K562 treated with DMSO at 1 percent for 4 hours (cell line): ENCODE results near the gene DGLUCY. TPM values are rescaled to one million over a fixed set of nuclear protein-coding genes. Genes with fewer than 3 reads are reported as not detected.

Experiments used
- total RNA-seq: library from RNA; unstranded; fragments of 300-600 nt; gene quantifications from 2 replicates; pipeline ENCODE4 v1.2.3, GENCODE V29; 2022; ENCODE audit not compliant: insufficient read depth

DGLUCY gene
- total RNA-seq, result 11.6 and 14.9 TPM in 2 replicates

GRCh38 chr14:91113829-91114078, at the start of gene DGLUCY:
DGLUCY (plus strand) TSS chr14:91114073; CDS start chr14:91160295, 46,222 bp downstream.

GRCh38 chr14:91244501-91244901, 130.6 kb downstream of the DGLUCY start, which contains the start of gene GPR68:
GPR68 (minus strand) TSS chr14:91244704; CDS start chr14:91235050, 9,654 bp downstream.

Other genes starting within 250 kb of the DGLUCY start
- 3.1 and 3.7 TPM in 2 replicates for gene RPS6KA5, start 53.4 kb upstream of the DGLUCY start, total RNA-seq
- gene GPR68, start 130.6 kb downstream of the DGLUCY start, total RNA-seq, result 8.4 and 13.0 TPM in 2 replicates